Fibroblast of peridontal ligament (primary cell): Measurements from ENCODE around the gene RGS8.
"Not testable (repeated sequence)": the region's sequence is repeated elsewhere in the genome, so short reads cannot be mapped to it uniquely, and the experiment has no call there.

Experiments
- DNase-seq: peaks from one replicate; pipeline ENCODE4 v3.0.0-alpha.2; 2010; ENCODE audit errors: extremely low read depth

Gene RGS8

DNA sequence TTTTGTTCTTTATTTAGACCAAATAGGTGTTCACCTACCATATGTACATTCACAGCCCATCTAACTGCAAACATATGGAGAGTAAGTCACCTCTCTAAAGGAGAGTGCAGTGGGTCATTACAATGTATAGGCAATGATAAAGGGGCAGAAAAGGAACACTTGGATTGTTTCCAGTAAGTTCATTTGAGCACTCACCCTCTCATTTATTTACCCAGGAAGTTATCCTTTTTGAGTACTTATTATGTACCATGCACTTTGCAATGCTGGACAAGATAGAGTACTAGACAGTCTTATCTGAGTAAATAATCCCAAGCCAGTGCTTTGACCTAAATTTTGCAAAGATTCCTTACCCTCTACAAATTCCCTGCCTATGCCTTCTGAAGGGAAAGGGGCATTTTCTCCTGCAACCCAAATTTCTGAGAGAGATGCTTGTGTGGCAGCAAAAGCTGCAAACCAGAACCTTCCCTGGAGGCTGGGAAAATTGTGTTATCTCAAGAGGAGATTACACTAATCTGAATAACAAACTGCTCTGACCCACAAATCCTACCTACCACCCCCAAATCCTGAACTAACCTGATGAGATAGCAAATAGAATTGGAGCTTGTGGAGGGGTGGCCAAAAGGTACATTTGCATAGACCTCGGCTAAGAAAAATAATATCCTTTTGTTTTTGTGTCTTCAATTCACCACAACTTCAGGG is 18.6 kb upstream of the RGS8 start:
- no peak for DNase-seq

GRCh38 chr1:182700351-182700709 is 15.9 kb upstream of the RGS8 start:
- DNase-seq = no peak

GRCh38 chr1:182699393-182700350 is 15.3 kb upstream of the RGS8 start:
- peak; percentile 34 for DNase-seq

DNA sequence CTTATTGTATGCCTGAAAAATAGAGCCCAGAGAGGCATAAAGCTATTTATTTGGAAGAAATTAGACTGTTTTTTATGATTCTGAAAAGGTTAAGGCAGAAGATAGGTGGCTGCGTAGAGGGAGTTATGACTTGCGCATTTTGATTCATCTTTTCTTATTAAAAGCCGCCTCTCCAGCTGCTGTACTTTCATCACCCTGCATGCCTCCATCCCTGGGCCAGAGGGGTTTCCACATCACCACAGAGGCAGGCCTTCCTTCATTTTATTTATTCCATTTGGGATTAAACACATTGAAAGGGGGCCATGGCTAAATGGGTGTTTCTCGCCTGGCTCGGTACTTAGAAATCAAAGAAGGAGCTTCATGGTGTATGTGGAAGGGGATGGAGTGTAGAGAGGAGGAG is 14.6 kb upstream of the RGS8 start:
- DNase-seq = no peak

GRCh38 chr1:182693139-182693538 is 8.8 kb upstream of the RGS8 start:
- not testable (repeated sequence) for DNase-seq

GRCh38 chr1:182690886-182691443 is 6.6 kb upstream of the RGS8 start:
- DNase-seq = peak; percentile 13

DNA sequence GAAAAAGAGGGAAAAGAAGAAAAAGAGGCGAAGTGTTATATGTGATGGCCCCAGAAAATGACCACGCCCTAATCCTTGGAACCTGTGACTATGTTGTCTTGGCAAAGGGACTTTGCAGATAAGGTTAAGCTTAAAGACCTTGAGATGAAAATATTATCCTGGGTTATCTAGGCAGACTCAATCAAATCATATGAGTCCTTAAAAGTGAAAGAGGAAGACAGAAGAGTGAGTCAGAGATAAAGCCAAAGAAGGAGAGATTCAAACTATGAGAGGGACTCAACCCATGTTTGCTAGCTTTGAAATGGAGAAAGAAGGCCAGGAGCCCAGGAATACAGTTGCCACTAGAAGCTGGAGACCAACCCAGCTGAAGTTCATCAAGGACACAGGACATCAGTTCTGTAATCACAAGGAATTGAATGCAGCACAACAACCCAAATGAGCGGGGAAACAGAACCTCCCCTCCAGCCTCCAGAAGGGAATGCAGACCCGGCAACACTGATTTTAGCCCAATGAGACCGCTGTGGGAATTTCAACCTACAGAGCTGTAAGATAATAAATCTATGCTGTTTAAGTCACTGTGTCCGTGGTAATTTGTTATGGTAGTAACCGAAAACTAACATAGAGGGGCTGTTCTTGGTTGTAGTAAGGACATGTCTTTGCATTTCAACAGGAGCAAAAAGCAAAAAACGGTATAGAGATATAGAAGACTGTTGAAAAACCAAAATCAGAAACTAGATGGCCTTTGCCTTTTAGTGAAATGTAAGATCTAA is 4.2 kb upstream of the RGS8 start:
- DNase-seq = no peak

- DNase-seq = no peak
These were observed 3.0 kb upstream of the RGS8 start for GRCh38 chr1:182687361-182687760.

DNA sequence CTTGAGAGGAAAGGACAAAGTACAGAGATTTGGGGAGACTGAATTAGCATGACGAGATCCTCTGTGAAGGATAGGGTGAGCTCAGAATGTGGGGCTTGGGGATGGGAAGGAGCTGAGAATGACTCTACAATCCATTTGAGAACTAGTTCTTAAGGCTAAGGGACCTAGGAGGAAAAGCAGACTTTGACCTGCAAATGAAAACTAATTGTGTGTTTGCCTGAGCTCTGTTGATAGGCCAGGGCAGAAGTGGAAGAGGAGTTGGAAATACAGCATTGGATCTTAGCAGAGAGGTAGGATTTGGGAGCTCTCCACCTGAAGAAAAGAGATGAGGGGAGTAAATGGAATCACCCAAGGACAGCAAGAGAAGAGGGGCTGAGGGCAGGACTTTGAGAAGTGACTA is 2.1 kb upstream of the RGS8 start:
- no peak for DNase-seq

GRCh38 chr1:182685215-182685614 is 828 bp upstream of the RGS8 start:
- DNase-seq = no peak

- no peak for DNase-seq
These were observed 1.4 kb downstream of the RGS8 start for GRCh38 chr1:182682898-182683501.

- DNase-seq = no peak
These were observed 2.0 kb downstream of the RGS8 start for GRCh38 chr1:182682406-182682805.

DNA sequence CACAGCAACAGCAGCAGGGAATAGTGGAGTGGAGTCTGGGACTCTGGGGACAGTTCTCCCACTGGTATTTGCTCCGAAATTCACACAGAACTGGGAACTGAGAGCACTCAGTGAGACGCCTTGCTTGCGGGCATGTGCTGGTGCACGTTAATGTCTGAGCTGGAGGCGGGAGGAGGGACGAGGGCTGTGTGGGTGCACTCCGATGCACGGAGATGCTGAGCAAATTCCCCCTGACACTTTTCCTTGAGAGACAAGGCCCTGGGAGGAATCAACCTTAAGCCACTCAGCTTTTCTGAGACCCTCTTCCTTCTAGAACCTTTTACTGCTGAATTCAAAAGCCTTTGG is 2.8 kb downstream of the RGS8 start:
- DNase-seq = no peak

GRCh38 chr1:182680901-182681567 is 3.4 kb downstream of the RGS8 start:
- DNase-seq = no peak

DNA sequence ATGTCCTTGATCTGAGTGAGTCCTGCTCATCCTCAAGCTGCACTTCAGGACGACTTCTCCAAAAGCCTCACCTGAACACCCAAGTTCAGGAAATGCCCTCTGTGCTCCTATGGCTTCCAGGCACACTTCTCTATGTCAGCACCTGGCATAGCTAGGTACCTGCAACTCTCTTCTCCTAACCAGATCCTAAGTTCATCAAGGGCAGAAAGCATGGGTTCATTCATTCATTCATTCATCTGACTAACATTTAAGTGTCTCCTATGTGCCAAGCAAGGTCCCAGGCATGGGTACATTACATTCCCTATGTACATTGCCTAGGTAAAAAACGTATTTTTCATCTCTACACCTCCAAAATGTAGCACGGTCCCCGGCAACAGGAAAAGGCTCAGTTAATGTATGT is 4.0 kb downstream of the RGS8 start:
- DNase-seq = no peak

- DNase-seq = no peak
These were observed 4.7 kb downstream of the RGS8 start for GRCh38 chr1:182679684-182680083.

DNA sequence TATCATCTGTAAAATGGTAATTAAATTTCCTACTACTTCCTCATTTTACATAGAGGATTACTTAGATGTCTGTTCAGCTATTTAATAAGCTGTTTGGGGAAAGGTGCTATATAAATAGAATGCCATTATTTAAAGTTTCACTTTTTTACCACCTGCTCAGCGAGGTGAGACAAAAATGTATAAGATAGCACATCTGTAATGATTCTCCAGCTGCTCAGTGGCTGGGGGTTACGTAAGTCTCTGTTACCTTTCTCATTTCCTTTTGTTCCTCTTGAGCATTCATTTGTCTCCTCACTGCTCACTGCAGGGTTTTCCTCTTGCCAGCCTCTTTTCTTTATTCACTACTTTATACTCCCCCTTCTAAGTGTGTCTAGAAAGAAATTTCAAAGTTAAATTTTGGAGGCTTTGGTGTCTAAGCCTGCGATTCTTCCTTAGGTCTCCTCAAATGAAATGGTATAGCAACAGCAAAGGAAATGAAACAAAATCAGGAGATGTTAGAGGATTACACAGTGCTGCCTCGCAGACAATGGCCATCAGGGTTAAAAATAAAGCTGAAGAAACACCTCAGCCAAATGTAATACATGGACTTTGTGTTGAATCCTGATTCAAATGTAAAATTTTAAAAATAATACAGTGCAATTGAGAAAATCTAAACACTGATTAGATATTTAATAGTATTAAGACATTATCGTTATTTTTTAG is 6.8 kb downstream of the RGS8 start:
- DNase-seq = no peak

- DNase-seq = no peak
These were observed 8.1 kb downstream of the RGS8 start for GRCh38 chr1:182676274-182676673.

GRCh38 chr1:182674346-182675246 is 9.8 kb downstream of the RGS8 start:
- no peak for DNase-seq

- DNase-seq = no peak
These were observed 11.9 kb downstream of the RGS8 start for GRCh38 chr1:182672487-182672836.
